ENCODE measurements around the gene NLGN4Y. TPM values are rescaled to one million over a fixed set of nuclear protein-coding genes. Genes with fewer than 3 reads are reported as not detected.
A peak's percentile ranks its signal among the peaks of the same experiment; 100 is the strongest.

The NLGN4Y gene
- total and polyA plus RNA-seq, 2 experiments from 2014 or later = 10.9 to 73.6 TPM

GRCh38 chrY:14763600-14763999 is 239.3 kb downstream of the NLGN4Y start:
- TF ChIP-seq, protein P1, sequence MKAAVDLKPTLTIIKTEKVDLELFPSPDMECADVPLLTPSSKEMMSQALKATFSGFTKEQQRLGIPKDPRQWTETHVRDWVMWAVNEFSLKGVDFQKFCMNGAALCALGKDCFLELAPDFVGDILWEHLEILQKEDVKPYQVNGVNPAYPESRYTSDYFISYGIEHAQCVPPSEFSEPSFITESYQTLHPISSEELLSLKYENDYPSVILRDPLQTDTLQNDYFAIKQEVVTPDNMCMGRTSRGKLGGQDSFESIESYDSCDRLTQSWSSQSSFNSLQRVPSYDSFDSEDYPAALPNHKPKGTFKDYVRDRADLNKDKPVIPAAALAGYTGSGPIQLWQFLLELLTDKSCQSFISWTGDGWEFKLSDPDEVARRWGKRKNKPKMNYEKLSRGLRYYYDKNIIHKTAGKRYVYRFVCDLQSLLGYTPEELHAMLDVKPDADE (IDR thresholded peaks at IDR 0.05) = no peak
- TF ChIP-seq EZH2phosphoT487 (IDR thresholded peaks at IDR 0.05; ENCODE audit: unreplicated experiment) (no peak), CREB1 (CRISPR knock-in tag; IDR thresholded peaks at IDR 0.05; ENCODE audit: low read depth) (no peak), NANOG (IDR thresholded peaks at IDR 0.05; ENCODE audit: borderline replicate concordance) (no peak), CTCF (conservative IDR thresholded peaks at IDR 0.05; ENCODE audit: low read depth in 2 of 2) (no peak), EZH2 (IDR thresholded peaks at IDR 0.05; ENCODE audit: low read depth, unreplicated experiment) (no peak), POLR2AphosphoS5 (IDR thresholded peaks at IDR 0.05; ENCODE audit: low read depth) (no peak), STAT1 (IDR thresholded peaks at IDR 0.05; ENCODE audit: unreplicated experiment) (no peak), ZNF331 (CRISPR knock-in tag; IDR thresholded peaks at IDR 0.05; ENCODE audit: low read depth) (no peak), JUNB (IDR thresholded peaks at IDR 0.05; ENCODE audit: unreplicated experiment) (no peak), ZNF114 (CRISPR knock-in tag; IDR thresholded peaks at IDR 0.05) (no peak)
- TF ChIP-seq, protein P2, sequence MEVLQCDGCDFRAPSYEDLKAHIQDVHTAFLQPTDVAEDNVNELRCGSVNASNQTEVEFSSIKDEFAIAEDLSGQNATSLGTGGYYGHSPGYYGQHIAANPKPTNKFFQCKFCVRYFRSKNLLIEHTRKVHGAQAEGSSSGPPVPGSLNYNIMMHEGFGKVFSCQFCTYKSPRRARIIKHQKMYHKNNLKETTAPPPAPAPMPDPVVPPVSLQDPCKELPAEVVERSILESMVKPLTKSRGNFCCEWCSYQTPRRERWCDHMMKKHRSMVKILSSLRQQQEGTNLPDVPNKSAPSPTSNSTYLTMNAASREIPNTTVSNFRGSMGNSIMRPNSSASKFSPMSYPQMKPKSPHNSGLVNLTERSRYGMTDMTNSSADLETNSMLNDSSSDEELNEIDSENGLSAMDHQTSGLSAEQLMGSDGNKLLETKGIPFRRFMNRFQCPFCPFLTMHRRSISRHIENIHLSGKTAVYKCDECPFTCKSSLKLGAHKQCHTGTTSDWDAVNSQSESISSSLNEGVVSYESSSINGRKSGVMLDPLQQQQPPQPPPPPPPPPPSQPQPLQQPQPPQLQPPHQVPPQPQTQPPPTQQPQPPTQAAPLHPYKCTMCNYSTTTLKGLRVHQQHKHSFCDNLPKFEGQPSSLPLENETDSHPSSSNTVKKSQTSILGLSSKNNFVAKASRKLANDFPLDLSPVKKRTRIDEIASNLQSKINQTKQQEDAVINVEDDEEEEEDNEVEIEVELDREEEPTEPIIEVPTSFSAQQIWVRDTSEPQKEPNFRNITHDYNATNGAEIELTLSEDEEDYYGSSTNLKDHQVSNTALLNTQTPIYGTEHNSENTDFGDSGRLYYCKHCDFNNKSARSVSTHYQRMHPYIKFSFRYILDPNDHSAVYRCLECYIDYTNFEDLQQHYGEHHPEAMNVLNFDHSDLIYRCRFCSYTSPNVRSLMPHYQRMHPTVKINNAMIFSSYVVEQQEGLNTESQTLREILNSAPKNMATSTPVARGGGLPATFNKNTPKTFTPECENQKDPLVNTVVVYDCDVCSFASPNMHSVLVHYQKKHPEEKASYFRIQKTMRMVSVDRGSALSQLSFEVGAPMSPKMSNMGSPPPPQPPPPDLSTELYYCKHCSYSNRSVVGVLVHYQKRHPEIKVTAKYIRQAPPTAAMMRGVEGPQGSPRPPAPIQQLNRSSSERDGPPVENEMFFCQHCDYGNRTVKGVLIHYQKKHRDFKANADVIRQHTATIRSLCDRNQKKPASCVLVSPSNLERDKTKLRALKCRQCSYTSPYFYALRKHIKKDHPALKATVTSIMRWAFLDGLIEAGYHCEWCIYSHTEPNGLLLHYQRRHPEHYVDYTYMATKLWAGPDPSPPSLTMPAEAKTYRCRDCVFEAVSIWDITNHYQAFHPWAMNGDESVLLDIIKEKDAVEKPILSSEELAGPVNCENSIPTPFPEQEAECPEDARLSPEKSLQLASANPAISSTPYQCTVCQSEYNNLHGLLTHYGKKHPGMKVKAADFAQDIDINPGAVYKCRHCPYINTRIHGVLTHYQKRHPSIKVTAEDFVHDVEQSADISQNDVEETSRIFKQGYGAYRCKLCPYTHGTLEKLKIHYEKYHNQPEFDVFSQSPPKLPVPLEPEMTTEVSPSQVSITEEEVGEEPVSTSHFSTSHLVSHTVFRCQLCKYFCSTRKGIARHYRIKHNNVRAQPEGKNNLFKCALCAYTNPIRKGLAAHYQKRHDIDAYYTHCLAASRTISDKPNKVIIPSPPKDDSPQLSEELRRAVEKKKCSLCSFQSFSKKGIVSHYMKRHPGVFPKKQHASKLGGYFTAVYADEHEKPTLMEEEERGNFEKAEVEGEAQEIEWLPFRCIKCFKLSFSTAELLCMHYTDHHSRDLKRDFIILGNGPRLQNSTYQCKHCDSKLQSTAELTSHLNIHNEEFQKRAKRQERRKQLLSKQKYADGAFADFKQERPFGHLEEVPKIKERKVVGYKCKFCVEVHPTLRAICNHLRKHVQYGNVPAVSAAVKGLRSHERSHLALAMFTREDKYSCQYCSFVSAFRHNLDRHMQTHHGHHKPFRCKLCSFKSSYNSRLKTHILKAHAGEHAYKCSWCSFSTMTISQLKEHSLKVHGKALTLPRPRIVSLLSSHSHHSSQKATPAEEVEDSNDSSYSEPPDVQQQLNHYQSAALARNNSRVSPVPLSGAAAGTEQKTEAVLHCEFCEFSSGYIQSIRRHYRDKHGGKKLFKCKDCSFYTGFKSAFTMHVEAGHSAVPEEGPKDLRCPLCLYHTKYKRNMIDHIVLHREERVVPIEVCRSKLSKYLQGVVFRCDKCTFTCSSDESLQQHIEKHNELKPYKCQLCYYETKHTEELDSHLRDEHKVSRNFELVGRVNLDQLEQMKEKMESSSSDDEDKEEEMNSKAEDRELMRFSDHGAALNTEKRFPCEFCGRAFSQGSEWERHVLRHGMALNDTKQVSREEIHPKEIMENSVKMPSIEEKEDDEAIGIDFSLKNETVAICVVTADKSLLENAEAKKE (CRISPR knock-in tag; IDR thresholded peaks at IDR 0.05) = no peak
- TF ChIP-seq, protein P3, sequence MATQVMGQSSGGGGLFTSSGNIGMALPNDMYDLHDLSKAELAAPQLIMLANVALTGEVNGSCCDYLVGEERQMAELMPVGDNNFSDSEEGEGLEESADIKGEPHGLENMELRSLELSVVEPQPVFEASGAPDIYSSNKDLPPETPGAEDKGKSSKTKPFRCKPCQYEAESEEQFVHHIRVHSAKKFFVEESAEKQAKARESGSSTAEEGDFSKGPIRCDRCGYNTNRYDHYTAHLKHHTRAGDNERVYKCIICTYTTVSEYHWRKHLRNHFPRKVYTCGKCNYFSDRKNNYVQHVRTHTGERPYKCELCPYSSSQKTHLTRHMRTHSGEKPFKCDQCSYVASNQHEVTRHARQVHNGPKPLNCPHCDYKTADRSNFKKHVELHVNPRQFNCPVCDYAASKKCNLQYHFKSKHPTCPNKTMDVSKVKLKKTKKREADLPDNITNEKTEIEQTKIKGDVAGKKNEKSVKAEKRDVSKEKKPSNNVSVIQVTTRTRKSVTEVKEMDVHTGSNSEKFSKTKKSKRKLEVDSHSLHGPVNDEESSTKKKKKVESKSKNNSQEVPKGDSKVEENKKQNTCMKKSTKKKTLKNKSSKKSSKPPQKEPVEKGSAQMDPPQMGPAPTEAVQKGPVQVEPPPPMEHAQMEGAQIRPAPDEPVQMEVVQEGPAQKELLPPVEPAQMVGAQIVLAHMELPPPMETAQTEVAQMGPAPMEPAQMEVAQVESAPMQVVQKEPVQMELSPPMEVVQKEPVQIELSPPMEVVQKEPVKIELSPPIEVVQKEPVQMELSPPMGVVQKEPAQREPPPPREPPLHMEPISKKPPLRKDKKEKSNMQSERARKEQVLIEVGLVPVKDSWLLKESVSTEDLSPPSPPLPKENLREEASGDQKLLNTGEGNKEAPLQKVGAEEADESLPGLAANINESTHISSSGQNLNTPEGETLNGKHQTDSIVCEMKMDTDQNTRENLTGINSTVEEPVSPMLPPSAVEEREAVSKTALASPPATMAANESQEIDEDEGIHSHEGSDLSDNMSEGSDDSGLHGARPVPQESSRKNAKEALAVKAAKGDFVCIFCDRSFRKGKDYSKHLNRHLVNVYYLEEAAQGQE (IDR thresholded peaks at IDR 0.05; ENCODE audit: unreplicated experiment) = no peak
- no peaks in the 10 kb centered on the region for H4K20me1 ChIP-seq (replicated peaks; ENCODE audit: insufficient read depth)
- H3K27me3 ChIP-seq (ENCODE audit: insufficient read depth) = no peaks in the 10 kb centered on the region
- H2AFZ ChIP-seq = no peak overlapping the region
- no peak overlapping the region for H3K27ac ChIP-seq (ENCODE audit: low read depth)
- no peaks in the 10 kb centered on the region for H3K79me2 ChIP-seq (replicated peaks; ENCODE audit: insufficient read depth)
- no peak overlapping the region for H3K4me2 ChIP-seq
- Mint-ChIP-seq H3K27me3 (ENCODE audit: insufficient read depth, low read depth, poor library complexity) (no peaks in the 10 kb centered on the region), H3K9me3 (peaks cover 5% of the 10 kb centered on the region; the same call in 2 of the 3 replicates), H3K27ac (peak overlapping the region; percentile 84), H3K4me3 (no peak overlapping the region), H3K36me3 (ENCODE audit: low read depth) (peaks cover 12% of the 10 kb centered on the region; the same call in 2 of the 3 replicates), H3K4me1 (no peaks in the 10 kb centered on the region)
- DNase-seq (ENCODE audit: low spot score) = no peak
- no peak overlapping the region for H3K4me3 ChIP-seq
- ATAC-seq = no peak
- H3K9me2 ChIP-seq (ENCODE audit: insufficient read depth) = no peaks in the 10 kb centered on the region
- no peaks in the 10 kb centered on the region for H3F3A ChIP-seq (replicated peaks; ENCODE audit: low read depth)
- no peaks in the 10 kb centered on the region for H3K36me3 ChIP-seq (ENCODE audit: insufficient read depth)
- no peaks in the 10 kb centered on the region for H3K4me1 ChIP-seq (ENCODE audit: insufficient read depth)
